GM12878 (cell line): ENCODE data around the gene KLHL5. TPM values are rescaled to one million over a fixed set of nuclear protein-coding genes. Genes with fewer than 3 reads are reported as not detected.
A peak's percentile ranks its signal among the peaks of the same experiment; 100 is the strongest.

Experiments
- ATAC-seq: fragments of 200-7000 bp; cut with Tn5 transposase; 3 replicates; pipeline ENCODE4 v1.9.1; 2020; ENCODE audit warnings: mild to moderate bottlenecking, moderate library complexity
- BruUV-seq: library from RNA; stranded (reverse); fragments of 400-500 nt; replicated peaks from 2 replicates; lab custom pipeline; 2021; lab: Mats Ljungman, UMichigan
- CTCF ChIA-PET: fragments of 300-600 bp; sonication (Branson Sonifier 250); formaldehyde crosslinking; extraction: SDS; loops from one replicate; lab custom pipeline; 2021; ENCODE audit warnings: inconsistent platforms; lab: Yijun Ruan, JAX
- POLR2A ChIA-PET: fragments of 350-600 bp; formaldehyde crosslinking; extraction: SDS; loops from one replicate; lab custom pipeline; 2021; ENCODE audit warnings: inconsistent platforms; lab: Charles Lee
- RAD21 ChIA-PET: fragments of 300-600 bp; sonication (Branson Sonifier 250); formaldehyde crosslinking; loops from one replicate; lab custom pipeline; 2023; ENCODE audit warnings: antibody characterized with exemption; ENCODE audit not compliant: unreplicated experiment; lab: Charles Lee
- SMC1A ChIA-PET: fragments of 300-600 bp; sonication (Branson Sonifier 250); formaldehyde crosslinking; loops from one replicate; lab custom pipeline; 2023; ENCODE audit not compliant: unreplicated experiment, uncharacterized antibody; lab: Charles Lee
- DNase-seq: peaks from one replicate; pipeline ENCODE4 v3.0.0-alpha.2; 2011; ENCODE audit warnings: low read depth, low spot score
- FAIRE-seq: peaks from 3 replicates; lab custom pipeline; 2011; peaks lifted over from hg19 to GRCh38; lab: Jason Lieb, UNC
- H2AFZ ChIP-seq: 2 replicates; pipeline ENCODE4 v1.6.0; 2011; ENCODE audit warnings: low read depth, low read length, control low read depth; ENCODE audit not compliant: control insufficient read depth
- H3K27ac ChIP-seq: 2 replicates; pipeline ENCODE4 v1.5.1; 2011; ENCODE audit warnings: control low read depth; ENCODE audit not compliant: control insufficient read depth, insufficient read depth
- H3K27me3 ChIP-seq, 2 experiments: replicated peaks in 1 of 2; 2 replicates each; pipeline versions ENCODE4 v1.6.0 to v1.6.1; 2011; ENCODE audit warnings: low read length in 1 of 2; ENCODE audit not compliant: control insufficient read depth in 2 of 2, insufficient read depth in 2 of 2
- H3K36me3 ChIP-seq, 2 experiments: 2 replicates each; pipeline ENCODE4 v1.5.1; 2011; ENCODE audit warnings: low read length in 1 of 2; ENCODE audit not compliant: control insufficient read depth in 2 of 2, insufficient read depth in 2 of 2
- H3K4me1 ChIP-seq: 2 replicates; pipeline ENCODE4 v1.6.1; 2011; ENCODE audit warnings: mild to moderate bottlenecking, low read length, moderate library complexity, mixed read lengths; ENCODE audit not compliant: control insufficient read depth, insufficient read depth
- H3K4me2 ChIP-seq: 2 replicates; pipeline ENCODE4 v1.6.0; 2011; ENCODE audit warnings: control low read depth; ENCODE audit not compliant: control insufficient read depth, insufficient read depth
- H3K4me3 ChIP-seq: fragments of 200-600 bp; sonication (generic); 2 replicates; pipeline ENCODE4 v1.5.1; 2016
- H3K79me2 ChIP-seq: 2 replicates; pipeline ENCODE4 v1.6.0; 2011; ENCODE audit warnings: low read length; ENCODE audit not compliant: control insufficient read depth, insufficient read depth
- H3K9ac ChIP-seq: 2 replicates; pipeline ENCODE4 v1.8.0; 2011; ENCODE audit warnings: low read length, control low read depth, mixed read lengths; ENCODE audit not compliant: control insufficient read depth, insufficient read depth
- H3K9me3 ChIP-seq: replicated peaks from 3 replicates; pipeline ENCODE4 v1.5.1; 2011; ENCODE audit warnings: mild to moderate bottlenecking, low read length; ENCODE audit not compliant: control insufficient read depth, insufficient read depth
- H4K20me1 ChIP-seq: 2 replicates; pipeline ENCODE4 v1.6.0; 2011; ENCODE audit not compliant: control insufficient read depth, insufficient read depth
- ATF2 ChIP-seq: IDR thresholded peaks from 2 replicates; pipeline ENCODE4 v1.6.1; 2012; ENCODE audit warnings: low read length, inconsistent platforms
- CREB1 ChIP-seq: IDR thresholded peaks from 2 replicates; pipeline ENCODE4 v1.6.1; 2012; ENCODE audit warnings: low read depth, mild to moderate bottlenecking, inconsistent platforms
- MEF2A ChIP-seq: IDR thresholded peaks from 2 replicates; pipeline ENCODE4 v1.6.1; 2011; ENCODE audit warnings: low read depth, mild to moderate bottlenecking, low read length, moderate library complexity; ENCODE audit not compliant: insufficient read depth
- USF1 ChIP-seq: IDR thresholded peaks from 2 replicates; pipeline ENCODE4 v1.6.1; 2011; ENCODE audit warnings: borderline replicate concordance, low read depth, mild to moderate bottlenecking, moderate library complexity, mixed read lengths, low read length; ENCODE audit not compliant: insufficient read depth; ENCODE audit errors: extremely low read length
- ZNF207 ChIP-seq: fragments of 450-650 bp; IDR thresholded peaks from 2 replicates; pipeline ENCODE4 v1.6.1; 2014; ENCODE audit warnings: antibody characterized with exemption, mild to moderate bottlenecking, borderline replicate concordance
- WGBS: methylation state at CpG from one replicate; pipeline ENCODE4 v1.1.6; 2016; ENCODE audit warnings: low lambda C conversion rate; ENCODE audit not compliant: insufficient replicate concordance, insufficient coverage; ENCODE audit errors: missing lambda C conversion rate; 5-methylcytosine and 5-hydroxymethylcytosine counted together
- in situ Hi-C: fragments of 300-500 bp; cut with MboI; formaldehyde crosslinking; loops from 9 replicates; pipeline ENCODE4 v1.14.3; 2018; ENCODE audit warnings: mixed read lengths
- intact Hi-C: fragments of 100-400 bp; cut with micrococcal nuclease; formaldehyde crosslinking; loops from one replicate; pipeline ENCODE4 v1.14.2; 2022; ENCODE audit not compliant: unreplicated experiment
- polyA plus RNA-seq, 11 experiments: library from polyadenylated mRNA; depleted of rRNA in 4 of 11; unstranded in 6 of 11; stranded (reverse) in 5 of 11; fragments of >200 nt; fragmentation: Nextera tagmentation in 4 of 11; fragmentation: Illumina TruSeq in 1 of 11; extraction: Ambion mirVana in 4 of 11; extraction: Trizol in 1 of 11; gene quantifications; 1 replicate in 1 of 11; 2 replicates in 10 of 11; pipeline versions ENCODE4 v1.2.1 to v1.2.3, GENCODE V29; 2011 to 2016; ENCODE audit warnings: inconsistent platforms in 2 of 11, missing spikeins in 2 of 11, low read depth in 1 of 11
- total RNA-seq, 4 experiments: library from RNA; depleted of rRNA in 3 of 4; stranded (reverse); fragments of >200 nt in 3 of 4; fragmentation: Illumina TruSeq in 1 of 4; extraction: Trizol in 1 of 4; gene quantifications; 2 replicates each; pipeline versions ENCODE4 v1.2.1 to v1.2.3, GENCODE V29; 2013 to 2021

The KLHL5 gene
- total and polyA plus RNA-seq, 10 of the 15 experiments (the other 5 are each of a cell fraction or from before 2014, with no cell fraction given), result 4.7 to 27.3 (median 12.6) TPM

GRCh38 chr4:39097290-39097689 is 35.3 kb downstream of the KLHL5 start:
- Histone ChIP-seq H2AFZ (no peak overlapping the region), H3K4me1 (no peaks in the 10 kb centered on the region), H3K9ac (no peak overlapping the region), H3K27me3 (no peaks in the 10 kb centered on the region), H4K20me1 (no peaks in the 10 kb centered on the region), H3K9me3 (no peaks in the 10 kb centered on the region), H3K27ac (no peak overlapping the region), H3K36me3 (no peaks in the 10 kb centered on the region), H3K4me3 (no peak overlapping the region), H3K79me2 (no peaks in the 10 kb centered on the region), H3K4me2 (no peak overlapping the region)
- FAIRE-seq, result no peak
- TF ChIP-seq ATF2, result no peak
- TF ChIP-seq MEF2A, result no peak
- TF ChIP-seq USF1, result no peak
- no peak for TF ChIP-seq ZNF207
- no peak for TF ChIP-seq CREB1
- RAD21 ChIA-PET, result no interaction called here
- CTCF ChIA-PET, result no interaction called here
- DNase-seq, result no peak
- TSS peak; percentile 42 for BruUV-seq
- SMC1A ChIA-PET, result interaction anchor here (0.9 kb wide), 1 partner anchor 338 kb away, joined by 4 read pairs; no protein-coding TSS in a partner anchor
- no peak for ATAC-seq
- intact Hi-C loops (no loop called here), in situ Hi-C loops (no loop called here)
- POLR2A ChIA-PET, result no interaction called here
- WGBS, result 99% methylated on average over 5 of the region's 5 CpGs
